ENCODE measurements around the gene ZNF135. TPM values are rescaled to one million over a fixed set of nuclear protein-coding genes. Genes with fewer than 3 reads are reported as not detected.

Gene ZNF135
- total and polyA plus RNA-seq, 10 of the 15 experiments (the other 5 are each of a cell fraction or from before 2014, with no cell fraction given) = 0.04 TPM; not detected in 9

- in situ Hi-C loops (cut with MboI) = no loop called here
- DNase-seq (ENCODE audit: low read depth, low spot score) (no peak), ATAC-seq (no peak), FAIRE-seq (no peak)
- intact Hi-C loops (cut with micrococcal nuclease; ENCODE audit: unreplicated experiment) = no loop called here
- no peaks in the 10 kb centered on the region for H3K27me3 ChIP-seq (replicated peaks in 1 of 2; ENCODE audit: control insufficient read depth in 2 of 2, insufficient read depth in 2 of 2, low read length in 1 of 2)
- CTCF ChIA-PET = no interaction called here
- no peak overlapping the region for H3K4me2 ChIP-seq (ENCODE audit: control insufficient read depth, insufficient read depth)
- H3K4me3 ChIP-seq = no peak overlapping the region
- no peaks in the 10 kb centered on the region for H3K36me3 ChIP-seq (ENCODE audit: control insufficient read depth in 2 of 2, insufficient read depth in 2 of 2, low read length in 1 of 2)
- H3K79me2 ChIP-seq (ENCODE audit: control insufficient read depth, insufficient read depth, low read length) = no peaks in the 10 kb centered on the region
- no peak overlapping the region for H3K9ac ChIP-seq (ENCODE audit: control insufficient read depth, insufficient read depth, low read length)
- no TSS peak for BruUV-seq (replicated peaks)
- SMC1A ChIA-PET (ENCODE audit: uncharacterized antibody, unreplicated experiment) = no interaction called here
- RAD21 ChIA-PET (ENCODE audit: unreplicated experiment) = no interaction called here
- H4K20me1 ChIP-seq (ENCODE audit: control insufficient read depth, insufficient read depth) = no peaks in the 10 kb centered on the region
- H3K4me1 ChIP-seq (ENCODE audit: control insufficient read depth, insufficient read depth, low read length) = no peaks in the 10 kb centered on the region
- H3K27ac ChIP-seq (ENCODE audit: control insufficient read depth, insufficient read depth) = no peak overlapping the region
- 26% methylated on average over 6 of the region's 8 CpGs for WGBS (ENCODE audit: insufficient coverage, insufficient replicate concordance, low lambda C conversion rate, missing lambda C conversion rate)
- H3K9me3 ChIP-seq (replicated peaks; ENCODE audit: control insufficient read depth, insufficient read depth, low read length) = peaks cover 8% of the 10 kb centered on the region; the same call in 2 of the 3 replicates
- H2AFZ ChIP-seq (ENCODE audit: control insufficient read depth, low read depth, low read length) = no peak overlapping the region
- POLR2A ChIA-PET = no interaction called here
- TF ChIP-seq IRF3 (IDR thresholded peaks at IDR 0.05) (no peak), CTCF (IDR thresholded peaks at IDR 0.05 in 2 of 3, conservative IDR thresholded peaks at IDR 0.05 in 1 of 3; ENCODE audit: control insufficient read depth in 2 of 3, extremely low read depth in 1 of 3, insufficient read depth in 1 of 3, low read depth in 3 of 3, low read length in 3 of 3) (no peak), NKRF (conservative IDR thresholded peaks at IDR 0.05) (no peak), USF2 (IDR thresholded peaks at IDR 0.05; ENCODE audit: borderline replicate concordance, low read depth, low read length) (no peak), IRF4 (IDR thresholded peaks at IDR 0.05; ENCODE audit: low read depth, low read length) (no peak), BCL3 (IDR thresholded peaks at IDR 0.05; ENCODE audit: borderline replicate concordance, insufficient read depth, low read depth, low read length, poor library complexity, severe bottlenecking) (no peak), SKIL (IDR thresholded peaks at IDR 0.05; ENCODE audit: low read depth, poor library complexity, severe bottlenecking) (no peak), ZNF592 (IDR thresholded peaks at IDR 0.05) (no peak), TAF1 (IDR thresholded peaks at IDR 0.05; ENCODE audit: borderline replicate concordance, low read depth, low read length) (no peak)
Observed at GRCh38 chr19:58056261-58056660, 2.8 kb upstream of the ZNF135 start.
